Mesenchymal stem cell (in vitro differentiated cells and primary cell): ENCODE results near the gene ITGA4.

ENCODE experiments used
- DNase-seq: peaks from one replicate; pipeline ENCODE4 v3.0.0-alpha.2; 2013
- H2AFZ ChIP-seq: one replicate; pipeline ENCODE4 v1.6.1; 2013; ENCODE audit warnings: low read depth, mild to moderate bottlenecking, control low read depth, inconsistent platforms, low read length, moderate library complexity
- H2AK5ac ChIP-seq: 2 replicates; pipeline ENCODE4 v1.6.1; 2013; ENCODE audit warnings: low read length, moderate library complexity, mild to moderate bottlenecking, inconsistent platforms; ENCODE audit not compliant: severe bottlenecking
- H2BK120ac ChIP-seq: one replicate; pipeline ENCODE4 v1.6.1; 2013; ENCODE audit warnings: low read depth, mild to moderate bottlenecking, inconsistent platforms, low read length, moderate library complexity
- H2BK12ac ChIP-seq, 2 experiments: one replicate each; pipeline ENCODE4 v1.6.1; 2013; ENCODE audit warnings: inconsistent platforms in 2 of 2, low read length in 2 of 2, mild to moderate bottlenecking in 2 of 2, moderate library complexity in 2 of 2, control low read depth in 1 of 2
- H2BK15ac ChIP-seq: one replicate; pipeline ENCODE4 v1.6.1; 2013; ENCODE audit warnings: mild to moderate bottlenecking, low read depth, inconsistent platforms; ENCODE audit not compliant: poor library complexity, severe bottlenecking
- H2BK5ac ChIP-seq: 2 replicates; pipeline ENCODE4 v1.6.1; 2013; ENCODE audit warnings: low read depth, mild to moderate bottlenecking, low read length, control low read depth, inconsistent platforms; ENCODE audit not compliant: poor library complexity, severe bottlenecking
- H3K14ac ChIP-seq, 2 experiments: one replicate each; pipeline ENCODE4 v1.6.1; 2013; ENCODE audit warnings: inconsistent platforms in 2 of 2, low read length in 2 of 2, control low read depth in 1 of 2, mild to moderate bottlenecking in 1 of 2, moderate library complexity in 1 of 2
- H3K18ac ChIP-seq, 2 experiments: one replicate each; pipeline ENCODE4 v1.6.1; 2013; ENCODE audit warnings: inconsistent platforms in 2 of 2, low read length in 2 of 2, control low read depth in 1 of 2, low read depth in 1 of 2, mild to moderate bottlenecking in 1 of 2
- H3K23ac ChIP-seq, 2 experiments: one replicate each; pipeline ENCODE4 v1.6.1; 2013; ENCODE audit warnings: inconsistent platforms in 2 of 2, low read length in 2 of 2, mild to moderate bottlenecking in 2 of 2, moderate library complexity in 2 of 2, control low read depth in 1 of 2
- H3K27ac ChIP-seq: 2 replicates; pipeline ENCODE4 v1.5.1; 2013; ENCODE audit warnings: mild to moderate bottlenecking, moderate library complexity, low read length, control low read depth, inconsistent platforms; ENCODE audit not compliant: poor library complexity, severe bottlenecking
- H3K27me3 ChIP-seq, 2 experiments: 2 replicates each; pipeline versions ENCODE4 v1.6.1 to v1.7.0; 2013; ENCODE audit warnings: low read length in 2 of 2, mild to moderate bottlenecking in 2 of 2, moderate library complexity in 2 of 2, control low read depth in 1 of 2, inconsistent platforms in 1 of 2; ENCODE audit not compliant: control insufficient read depth in 1 of 2, insufficient read depth in 1 of 2
- H3K36me3 ChIP-seq, 2 experiments: 2 replicates each; pipeline versions ENCODE4 v1.6.1 to v1.7.0; 2013; ENCODE audit warnings: low read length in 2 of 2, control low read depth in 1 of 2, inconsistent platforms in 1 of 2, low read depth in 1 of 2, mild to moderate bottlenecking in 1 of 2; ENCODE audit not compliant: insufficient read depth in 2 of 2, control insufficient read depth in 1 of 2
- H3K4ac ChIP-seq, 2 experiments: one replicate each; pipeline ENCODE4 v1.6.1; 2013; ENCODE audit warnings: inconsistent platforms in 2 of 2, low read length in 2 of 2, mild to moderate bottlenecking in 2 of 2, moderate library complexity in 2 of 2, control low read depth in 1 of 2, low read depth in 1 of 2
- H3K4me1 ChIP-seq: 2 replicates; pipeline ENCODE4 v1.6.1; 2013; ENCODE audit warnings: low read depth, low read length, control low read depth; ENCODE audit not compliant: control insufficient read depth, insufficient read depth
- H3K4me2 ChIP-seq: 2 replicates; pipeline ENCODE4 v1.6.1; 2013; ENCODE audit warnings: low read length, mild to moderate bottlenecking, inconsistent platforms; ENCODE audit not compliant: poor library complexity, severe bottlenecking
- H3K4me3 ChIP-seq, 2 experiments: 2 replicates each; pipeline versions ENCODE4 v1.5.1 to v1.7.0; 2013; ENCODE audit warnings: low read length in 2 of 2, mild to moderate bottlenecking in 2 of 2, control low read depth in 1 of 2, low read depth in 1 of 2; ENCODE audit not compliant: insufficient read depth in 1 of 2
- H3K79me1 ChIP-seq: replicated peaks from 2 replicates; pipeline ENCODE4 v1.6.1; 2013; ENCODE audit warnings: mild to moderate bottlenecking, control low read depth, low read length, inconsistent platforms; ENCODE audit not compliant: poor library complexity, severe bottlenecking
- H3K9ac ChIP-seq: 2 replicates; pipeline ENCODE4 v1.7.0; 2013; ENCODE audit warnings: mild to moderate bottlenecking, low read length, moderate library complexity
- H3K9me3 ChIP-seq: 2 replicates; pipeline ENCODE4 v1.7.0; 2013; ENCODE audit warnings: mild to moderate bottlenecking, low read length; ENCODE audit not compliant: control insufficient read depth
- H4K8ac ChIP-seq: one replicate; pipeline ENCODE4 v1.6.1; 2013; ENCODE audit warnings: inconsistent platforms, mild to moderate bottlenecking, low read length, moderate library complexity
- H4K91ac ChIP-seq: one replicate; pipeline ENCODE4 v1.6.1; 2013; ENCODE audit warnings: mild to moderate bottlenecking, low read length, inconsistent platforms
- WGBS: methylation state at CpG from one replicate; pipeline ENCODE4 v1.1.7; 2013; ENCODE audit warnings: mixed read lengths; 5-methylcytosine and 5-hydroxymethylcytosine counted together

The ITGA4 gene

GRCh38 chr2:181515719-181516118, 58.5 kb downstream of the ITGA4 start:
- H3K23ac ChIP-seq, result no peak overlapping the region
- no peak overlapping the region for H4K91ac ChIP-seq
- no peak overlapping the region for H2AFZ ChIP-seq
- no peak overlapping the region for H2BK120ac ChIP-seq
- DNase-seq, result no peak
- WGBS, result no CpG with 5 or more reads among the region's 3 CpGs
- no peak overlapping the region for H3K18ac ChIP-seq
- no peaks in the 10 kb centered on the region for H3K4me1 ChIP-seq
- H3K4ac ChIP-seq, result no peak overlapping the region
- H3K27me3 ChIP-seq, result no peaks in the 10 kb centered on the region
- H2BK5ac ChIP-seq, result no peak overlapping the region
- H2BK15ac ChIP-seq, result no peak overlapping the region
- no peak overlapping the region for H4K8ac ChIP-seq
- H3K9ac ChIP-seq, result no peak overlapping the region
- H2BK12ac ChIP-seq, result no peak overlapping the region
- no peak overlapping the region for H2AK5ac ChIP-seq
- peaks cover 0 to 28% of the 10 kb centered on the region in 2 experiments for H3K36me3 ChIP-seq
- no peaks in the 10 kb centered on the region for H3K9me3 ChIP-seq
- no peak overlapping the region for H3K4me3 ChIP-seq
- H3K4me2 ChIP-seq, result no peak overlapping the region
- no peak overlapping the region for H3K14ac ChIP-seq
- no peak overlapping the region for H3K27ac ChIP-seq
- H3K79me1 ChIP-seq, result no peaks in the 10 kb centered on the region

- Histone ChIP-seq H2BK12ac (no peak overlapping the region), H4K91ac (no peak overlapping the region), H3K4me3 (no peak overlapping the region), H3K36me3 (peaks cover 0 to 23% of the 10 kb centered on the region in 2 experiments), H3K27me3 (no peaks in the 10 kb centered on the region), H3K79me1 (no peaks in the 10 kb centered on the region), H3K18ac (no peak overlapping the region), H3K4me2 (no peak overlapping the region), H3K4me1 (no peaks in the 10 kb centered on the region), H3K4ac (no peak overlapping the region), H2BK15ac (no peak overlapping the region), H4K8ac (no peak overlapping the region), H2BK5ac (no peak overlapping the region), H2AK5ac (no peak overlapping the region), H3K9me3 (no peaks in the 10 kb centered on the region), H2BK120ac (no peak overlapping the region), H3K23ac (no peak overlapping the region), H3K9ac (no peak overlapping the region), H3K27ac (no peak overlapping the region), H2AFZ (no peak overlapping the region), H3K14ac (no peak overlapping the region)
- DNase-seq, result no peak
Observed at GRCh38 chr2:181516992-181517391, 59.8 kb downstream of the ITGA4 start.

DNA sequence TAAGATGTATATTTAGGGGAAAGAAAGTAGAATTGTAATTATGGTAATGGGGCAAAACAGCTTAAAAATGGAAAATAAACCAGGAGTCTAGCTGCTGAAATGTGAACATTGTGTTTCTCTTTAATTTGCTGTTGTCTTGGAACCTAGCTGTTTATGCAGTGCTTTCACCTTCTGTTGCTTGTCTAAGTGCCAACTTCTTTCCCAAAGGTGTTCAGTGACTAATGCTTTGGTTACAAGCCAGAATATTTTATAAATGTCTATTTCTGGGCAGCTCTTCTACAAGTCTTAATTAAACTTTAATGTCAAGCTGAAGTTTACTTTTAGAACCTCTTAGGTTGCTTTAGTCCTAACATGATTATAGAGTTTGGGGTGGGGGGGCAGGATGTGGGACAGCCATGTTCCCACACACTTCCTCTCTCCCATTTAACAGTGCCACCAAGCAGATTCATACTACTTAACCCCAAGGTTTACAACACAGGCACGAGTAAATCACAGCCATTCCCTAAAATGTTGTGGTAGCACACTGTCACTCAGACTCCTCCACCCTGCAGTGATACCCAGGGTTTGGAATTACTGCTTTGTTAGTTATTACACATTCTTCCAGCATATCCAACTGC, 60.6 kb downstream of the ITGA4 start:
- H2BK5ac ChIP-seq, result no peak overlapping the region
- no peak overlapping the region for H2AK5ac ChIP-seq
- H3K14ac ChIP-seq, result no peak overlapping the region
- no peaks in the 10 kb centered on the region for H3K4me1 ChIP-seq
- H3K27me3 ChIP-seq, result no peaks in the 10 kb centered on the region
- H2BK12ac ChIP-seq, result no peak overlapping the region
- no peak overlapping the region for H2BK15ac ChIP-seq
- H4K91ac ChIP-seq, result no peak overlapping the region
- peaks cover 0 to 22% of the 10 kb centered on the region in 2 experiments for H3K36me3 ChIP-seq
- no peak overlapping the region for H2BK120ac ChIP-seq
- no peak overlapping the region for H3K4me2 ChIP-seq
- H3K23ac ChIP-seq, result no peak overlapping the region
- no peak for DNase-seq
- no peak overlapping the region for H2AFZ ChIP-seq
- H3K4me3 ChIP-seq, result no peak overlapping the region
- no peak overlapping the region for H3K9ac ChIP-seq
- WGBS, result 33% methylated on average over 1 of the region's 1 CpG
- no peaks in the 10 kb centered on the region for H3K9me3 ChIP-seq
- H3K27ac ChIP-seq, result no peak overlapping the region
- H3K18ac ChIP-seq, result no peak overlapping the region
- no peaks in the 10 kb centered on the region for H3K79me1 ChIP-seq
- H4K8ac ChIP-seq, result no peak overlapping the region
- no peak overlapping the region for H3K4ac ChIP-seq

GRCh38 chr2:181520253-181520652, 63.1 kb downstream of the ITGA4 start:
- Histone ChIP-seq H2BK5ac (no peak overlapping the region), H3K4me2 (no peak overlapping the region), H3K9me3 (no peaks in the 10 kb centered on the region), H3K79me1 (no peaks in the 10 kb centered on the region), H2BK12ac (no peak overlapping the region), H3K27ac (no peak overlapping the region), H2BK15ac (no peak overlapping the region), H2AFZ (no peak overlapping the region), H4K8ac (no peak overlapping the region), H3K36me3 (peaks cover 0 to 10% of the 10 kb centered on the region in 2 experiments), H3K4ac (no peak overlapping the region), H2BK120ac (no peak overlapping the region), H4K91ac (no peak overlapping the region), H3K4me3 (no peak overlapping the region), H3K4me1 (no peaks in the 10 kb centered on the region), H3K23ac (no peak overlapping the region), H3K9ac (no peak overlapping the region), H2AK5ac (no peak overlapping the region), H3K14ac (no peak overlapping the region), H3K27me3 (no peaks in the 10 kb centered on the region), H3K18ac (no peak overlapping the region)
- no peak for DNase-seq
- 95% methylated on average over 1 of the region's 1 CpG for WGBS
